Esophagus muscularis mucosa (tissue), 4 donors: ENCODE measurements around the gene AIFM3.

Experiments used
- CTCF ChIP-seq, 3 experiments: fragments of 200-600 bp in 2 of 3; fragments of 450-650 bp in 1 of 3; sonication (generic) in 2 of 3; IDR thresholded peaks; one replicate each; pipeline ENCODE4 v1.5.1; 2017 to 2019; ENCODE audit warnings: antibody characterized with exemption in 3 of 3, mild to moderate bottlenecking in 2 of 3, moderate library complexity in 1 of 3
- EP300 ChIP-seq: sonication (generic); formaldehyde crosslinking; IDR thresholded peaks from one replicate; pipeline ENCODE4 v1.6.1; 2017; ENCODE audit warnings: antibody characterized with exemption
- POLR2A ChIP-seq: fragments of 450-650 bp; IDR thresholded peaks from one replicate; pipeline ENCODE4 v1.6.1; 2017; ENCODE audit warnings: antibody characterized with exemption, moderate library complexity, mild to moderate bottlenecking, low read depth
- POLR2AphosphoS5 ChIP-seq, 2 donors: sonication (generic); formaldehyde crosslinking; IDR thresholded peaks; one replicate each; pipeline ENCODE4 v1.6.1; 2017; ENCODE audit warnings: antibody characterized with exemption in 2 of 2

- TF ChIP-seq EP300 (no peak), CTCF (IDR thresholded peaks at IDR 0.05) (no peak), POLR2A (no peak), POLR2AphosphoS5 (IDR thresholded peaks at IDR 0.05) (no peak)
Observed at GRCh38 chr22:20986365-20986764, 19.3 kb downstream of the AIFM3 start.
